IMR-90 (cell line): ENCODE data around the gene ZC3H7B. TPM values are rescaled to one million over a fixed set of nuclear protein-coding genes. Genes with fewer than 3 reads are reported as not detected.

Experiments used
- ATAC-seq: fragments of 200-7000 bp; cut with Tn5 transposase; 2 replicates; pipeline ENCODE4 v1.9.1; 2020; ENCODE audit warnings: low read depth, mild to moderate bottlenecking, moderate library complexity
- BruUV-seq: library from RNA; stranded (reverse); fragments of 400-500 nt; replicated peaks from 2 replicates; lab custom pipeline; 2021; lab: Mats Ljungman, UMichigan
- CTCF ChIA-PET: fragments of 300-600 bp; formaldehyde crosslinking; extraction: SDS; loops from one replicate; lab custom pipeline; 2021; ENCODE audit warnings: antibody characterized with exemption; lab: Yijun Ruan, JAX
- POLR2A ChIA-PET: fragments of 300-600 bp; sonication (Branson Sonifier 250); formaldehyde crosslinking; loops from one replicate; lab custom pipeline; 2022; ENCODE audit warnings: antibody characterized with exemption; ENCODE audit not compliant: unreplicated experiment; lab: Charles Lee
- DNase-seq: peaks from one replicate; pipeline ENCODE4 v3.0.0; 2013
- H2AFZ ChIP-seq: replicated peaks from 2 replicates; pipeline ENCODE3; 2013; ENCODE audit warnings: low read length, mild to moderate bottlenecking; ENCODE audit not compliant: poor library complexity
- H2AK5ac ChIP-seq: 2 replicates; pipeline ENCODE4 v1.6.1; 2013; ENCODE audit warnings: low read depth, low read length, inconsistent platforms
- H2AK9ac ChIP-seq: replicated peaks from 2 replicates; pipeline ENCODE3; 2013; ENCODE audit warnings: mild to moderate bottlenecking, low read depth, low read length, moderate library complexity; ENCODE audit not compliant: poor library complexity
- H2BK120ac ChIP-seq: 2 replicates; pipeline ENCODE4 v1.6.1; 2013; ENCODE audit warnings: low read depth, low read length, inconsistent platforms
- H2BK15ac ChIP-seq: 3 replicates; pipeline ENCODE4 v1.6.1; 2013; ENCODE audit warnings: low read depth, low read length, inconsistent platforms
- H2BK20ac ChIP-seq: 2 replicates; pipeline ENCODE4 v1.6.1; 2013; ENCODE audit warnings: low read depth, mild to moderate bottlenecking, inconsistent platforms, low read length, moderate library complexity
- H2BK5ac ChIP-seq: 2 replicates; pipeline ENCODE4 v1.6.1; 2013; ENCODE audit warnings: mild to moderate bottlenecking, low read depth, low read length, inconsistent platforms; ENCODE audit not compliant: poor library complexity, severe bottlenecking
- H3K14ac ChIP-seq: replicated peaks from 2 replicates; pipeline ENCODE4 v1.6.1; 2013; ENCODE audit warnings: low read depth, low read length, inconsistent platforms
- H3K18ac ChIP-seq: 2 replicates; pipeline ENCODE4 v1.6.1; 2013; ENCODE audit warnings: low read depth, low read length, control low read depth
- H3K23ac ChIP-seq: 2 replicates; pipeline ENCODE4 v1.6.1; 2013; ENCODE audit warnings: low read depth, low read length, inconsistent platforms
- H3K27ac ChIP-seq: 2 replicates; pipeline ENCODE4 v1.5.1; 2013; ENCODE audit warnings: mild to moderate bottlenecking, control low read depth, low read length; ENCODE audit not compliant: insufficient read depth
- H3K27me3 ChIP-seq: 2 replicates; pipeline ENCODE4 v1.6.1; 2013; ENCODE audit warnings: low read length; ENCODE audit not compliant: control insufficient read depth, insufficient read depth
- H3K36me3 ChIP-seq: 2 replicates; pipeline ENCODE4 v1.6.1; 2013; ENCODE audit warnings: low read length, mixed read lengths; ENCODE audit not compliant: control insufficient read depth, insufficient read depth
- H3K4ac ChIP-seq: 2 replicates; pipeline ENCODE4 v1.6.1; 2013; ENCODE audit warnings: low read depth, low read length, inconsistent platforms
- H3K4me1 ChIP-seq: 2 replicates; pipeline ENCODE4 v1.6.1; 2013; ENCODE audit warnings: low read length, mixed read lengths; ENCODE audit not compliant: control insufficient read depth, insufficient read depth
- H3K4me2 ChIP-seq: 2 replicates; pipeline ENCODE4 v1.6.1; 2013; ENCODE audit warnings: low read depth, mild to moderate bottlenecking, control low read depth, low read length, moderate library complexity
- H3K4me3 ChIP-seq: 2 replicates; pipeline ENCODE4 v1.5.1; 2013; ENCODE audit warnings: low read depth, mild to moderate bottlenecking, control low read depth, low read length, moderate library complexity; ENCODE audit not compliant: insufficient read depth
- H3K56ac ChIP-seq: 2 replicates; pipeline ENCODE4 v1.6.1; 2013; ENCODE audit warnings: low read length, inconsistent platforms; ENCODE audit not compliant: insufficient read depth; ENCODE audit errors: extremely low read depth
- H3K79me1 ChIP-seq, 2 experiments: 2 replicates each; pipeline ENCODE4 v1.6.1; 2013; ENCODE audit warnings: low read length in 2 of 2, inconsistent platforms in 1 of 2, low read depth in 1 of 2
- H3K9ac ChIP-seq: 2 replicates; pipeline ENCODE4 v1.6.1; 2013; ENCODE audit warnings: low read depth, low read length, control low read depth
- H3K9me1 ChIP-seq: 2 replicates; pipeline ENCODE4 v1.6.1; 2013; ENCODE audit warnings: low read length, inconsistent platforms; ENCODE audit not compliant: insufficient read depth
- H3K9me3 ChIP-seq: 2 replicates; pipeline ENCODE4 v1.6.1; 2013; ENCODE audit warnings: low read length; ENCODE audit not compliant: control insufficient read depth, insufficient read depth
- H4K20me1 ChIP-seq: 2 replicates; pipeline ENCODE4 v1.6.1; 2013; ENCODE audit warnings: low read length, inconsistent platforms; ENCODE audit not compliant: insufficient read depth
- H4K5ac ChIP-seq: 2 replicates; pipeline ENCODE4 v1.6.1; 2013; ENCODE audit warnings: mild to moderate bottlenecking, low read depth, low read length, control low read depth
- H4K8ac ChIP-seq, 2 experiments: 2 replicates each; pipeline ENCODE4 v1.6.1; 2013; ENCODE audit warnings: low read depth in 2 of 2, low read length in 2 of 2, control low read depth in 1 of 2, inconsistent platforms in 1 of 2
- H4K91ac ChIP-seq: 2 replicates; pipeline ENCODE4 v1.6.1; 2013; ENCODE audit warnings: low read depth, low read length, inconsistent platforms; ENCODE audit not compliant: insufficient read depth
- BHLHE40 ChIP-seq: fragments of 150-350 bp; IDR thresholded peaks from 2 replicates; pipeline ENCODE4 v1.6.1; 2016; ENCODE audit warnings: mild to moderate bottlenecking, low read depth, low read length
- CHD1 ChIP-seq: IDR thresholded peaks from 2 replicates; pipeline ENCODE4 v1.6.1; 2012; ENCODE audit warnings: low read depth, low read length, improper control_type of control experiment
- FOS ChIP-seq: fragments of 150-350 bp; IDR thresholded peaks from 2 replicates; pipeline ENCODE4 v1.6.1; 2016; ENCODE audit warnings: low read depth, low read length
- MAFK ChIP-seq: IDR thresholded peaks from 2 replicates; pipeline ENCODE4 v1.6.1; 2012; ENCODE audit warnings: low read depth, low read length, improper control_type of control experiment
- NFE2L2 ChIP-seq: fragments of 150-350 bp; IDR thresholded peaks from 2 replicates; pipeline ENCODE4 v1.6.1; 2016; ENCODE audit warnings: low read depth, mild to moderate bottlenecking, low read length
- POLR2A ChIP-seq: IDR thresholded peaks from 2 replicates; pipeline ENCODE4 v1.6.1; 2012; ENCODE audit warnings: mild to moderate bottlenecking, low read depth, low read length
- RAD21 ChIP-seq: IDR thresholded peaks from 2 replicates; pipeline ENCODE4 v1.6.1; 2012; ENCODE audit warnings: low read length, improper control_type of control experiment
- RCOR1 ChIP-seq: IDR thresholded peaks from 2 replicates; pipeline ENCODE4 v1.6.1; 2012; ENCODE audit warnings: mild to moderate bottlenecking, low read length, improper control_type of control experiment; ENCODE audit not compliant: insufficient replicate concordance
- RFX5 ChIP-seq: IDR thresholded peaks from 2 replicates; pipeline ENCODE4 v1.8.0; 2012; ENCODE audit warnings: low read depth, mild to moderate bottlenecking, low read length, moderate library complexity
- SMC3 ChIP-seq: fragments of 150-350 bp; IDR thresholded peaks from 2 replicates; pipeline ENCODE4 v1.6.1; 2016; ENCODE audit warnings: low read depth, mild to moderate bottlenecking, antibody characterized with exemption, low read length, moderate library complexity
- WGBS, 2 experiments: methylation state at CpG; one replicate each; pipeline versions ENCODE4 v1.1.5 to v1.1.7; 2013; ENCODE audit warnings: missing lambda C conversion rate in 2 of 2; ENCODE audit not compliant: insufficient read length in 1 of 2; ENCODE audit errors: extremely low coverage in 2 of 2; 5-methylcytosine and 5-hydroxymethylcytosine counted together
- dilution Hi-C: fragments of 300-500 bp; cut with HindIII; formaldehyde crosslinking; loops from one replicate; pipeline ENCODE4 v1.14.3; 2018; ENCODE audit warnings: low sequenced_read_pairs; ENCODE audit not compliant: unreplicated experiment
- in situ Hi-C: fragments of 300-500 bp; cut with MboI; formaldehyde crosslinking; loops from 3 replicates; pipeline ENCODE4 v1.14.3; 2019; ENCODE audit warnings: low sequenced_read_pairs, inconsistent platforms, mixed read lengths
- intact Hi-C: fragments of 100-400 bp; cut with micrococcal nuclease; formaldehyde crosslinking; loops from 2 replicates; pipeline ENCODE4 v1.10.0; 2022
- polyA plus RNA-seq, 3 experiments: library from polyadenylated mRNA; depleted of rRNA; stranded (reverse); fragments of >200 nt; gene quantifications; 2 replicates each; pipeline ENCODE4 v1.2.3, GENCODE V29; 2012; ENCODE audit warnings: low replicate concordance in 1 of 3
- total RNA-seq: library from RNA; depleted of rRNA; stranded (reverse); fragments of >200 nt; gene quantifications from 2 replicates; pipeline ENCODE4 v1.2.3, GENCODE V29; 2012
- TF ChIP-seq, protein P1 (sequence below): fragments of 150-350 bp; IDR thresholded peaks from 2 replicates; pipeline ENCODE4 v1.6.1; 2016; ENCODE audit warnings: low read depth, mild to moderate bottlenecking, low read length, moderate library complexity, borderline replicate concordance
- TF ChIP-seq, protein P2 (sequence below): fragments of 150-350 bp; IDR thresholded peaks from 2 replicates; pipeline ENCODE4 v1.6.1; 2017; ENCODE audit warnings: mild to moderate bottlenecking, antibody characterized with exemption, low read length, low read depth

Gene ZC3H7B
- total and polyA plus RNA-seq, 2 of the 4 experiments (the other 2 are of a cell fraction): 37.6 to 72.3 TPM

DNA sequence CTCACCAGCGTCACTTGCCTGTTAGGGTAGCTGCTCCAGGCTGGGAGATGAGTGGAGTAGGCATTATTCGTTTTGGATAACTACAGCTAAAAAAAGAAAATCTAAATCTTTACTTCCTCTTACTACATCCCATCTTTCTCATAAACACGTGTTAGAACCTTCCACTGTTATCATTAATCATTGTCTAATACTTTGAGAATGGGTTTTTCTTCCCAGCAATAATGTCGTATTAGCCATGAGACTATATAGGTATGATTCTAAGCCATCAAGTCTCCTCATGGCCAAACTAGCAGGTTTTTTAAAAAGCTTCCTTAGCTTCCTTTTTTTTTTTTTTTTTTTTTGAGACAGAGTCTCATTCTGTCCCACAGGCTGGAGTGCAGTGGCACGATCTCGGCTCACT is 76.5 kb downstream of the ZC3H7B start:
- ATAC-seq (no peak), DNase-seq (no peak)
- no peaks in the 10 kb centered on the region for H4K20me1 ChIP-seq
- no peaks in the 10 kb centered on the region for H3K36me3 ChIP-seq
- no peak overlapping the region; a peak in 1 of 4 replicates for H4K8ac ChIP-seq
- H3K4me1 ChIP-seq: peaks cover 6% of the 10 kb centered on the region
- no peak overlapping the region for H2BK120ac ChIP-seq
- no peak overlapping the region for H3K27ac ChIP-seq
- H3K9me1 ChIP-seq: peaks cover 3% of the 10 kb centered on the region; the same call in 1 of the 2 replicates
- no peak overlapping the region for H3K9ac ChIP-seq
- no peaks in the 10 kb centered on the region for H3K9me3 ChIP-seq
- peak overlapping the region; percentile 35 for H2AFZ ChIP-seq
- H2AK5ac ChIP-seq: no peak overlapping the region
- no TSS peak for BruUV-seq
- no peak overlapping the region for H2BK5ac ChIP-seq
- intact Hi-C loops (no loop called here), in situ Hi-C loops (no loop called here), dilution Hi-C loops (no loop called here)
- no peaks in the 10 kb centered on the region for H3K27me3 ChIP-seq
- no peak overlapping the region for H3K4me3 ChIP-seq
- H2BK15ac ChIP-seq: no peak overlapping the region
- no peak overlapping the region for H2BK20ac ChIP-seq
- peak overlapping the region; percentile 15; the same call in 1 of the 2 replicates for H3K4me2 ChIP-seq
- no peak overlapping the region for H4K91ac ChIP-seq
- ChIA-PET POLR2A (no interaction called here), CTCF (interaction anchor here (0.6 kb wide), 2 partner anchors 139 to 449 kb away, joined by 3 to 8 read pairs; no protein-coding TSS in a partner anchor)
- H3K23ac ChIP-seq: peak overlapping the region; percentile 7; the same call in 1 of the 2 replicates
- H3K79me1 ChIP-seq: peaks cover 0 to 8% of the 10 kb centered on the region in 2 experiments; a peak in 2 of 4 replicates
- no peak overlapping the region; the same call in 1 of the 2 replicates for H3K14ac ChIP-seq
- no peak overlapping the region for H2AK9ac ChIP-seq
- H3K56ac ChIP-seq: no peak overlapping the region
- no peak overlapping the region for H4K5ac ChIP-seq
- H3K18ac ChIP-seq: no peak overlapping the region
- H3K4ac ChIP-seq: no peak overlapping the region
- TF ChIP-seq RAD21 (no peak), FOS (no peak), POLR2A (no peak), BHLHE40 (no peak), SMC3 (no peak), CHD1 (no peak), NFE2L2 (no peak), RCOR1 (no peak), RFX5 (no peak), MAFK (no peak)
- TF ChIP-seq, protein P1, sequence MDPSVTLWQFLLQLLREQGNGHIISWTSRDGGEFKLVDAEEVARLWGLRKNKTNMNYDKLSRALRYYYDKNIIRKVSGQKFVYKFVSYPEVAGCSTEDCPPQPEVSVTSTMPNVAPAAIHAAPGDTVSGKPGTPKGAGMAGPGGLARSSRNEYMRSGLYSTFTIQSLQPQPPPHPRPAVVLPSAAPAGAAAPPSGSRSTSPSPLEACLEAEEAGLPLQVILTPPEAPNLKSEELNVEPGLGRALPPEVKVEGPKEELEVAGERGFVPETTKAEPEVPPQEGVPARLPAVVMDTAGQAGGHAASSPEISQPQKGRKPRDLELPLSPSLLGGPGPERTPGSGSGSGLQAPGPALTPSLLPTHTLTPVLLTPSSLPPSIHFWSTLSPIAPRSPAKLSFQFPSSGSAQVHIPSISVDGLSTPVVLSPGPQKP: no peak
- TF ChIP-seq, protein P2, sequence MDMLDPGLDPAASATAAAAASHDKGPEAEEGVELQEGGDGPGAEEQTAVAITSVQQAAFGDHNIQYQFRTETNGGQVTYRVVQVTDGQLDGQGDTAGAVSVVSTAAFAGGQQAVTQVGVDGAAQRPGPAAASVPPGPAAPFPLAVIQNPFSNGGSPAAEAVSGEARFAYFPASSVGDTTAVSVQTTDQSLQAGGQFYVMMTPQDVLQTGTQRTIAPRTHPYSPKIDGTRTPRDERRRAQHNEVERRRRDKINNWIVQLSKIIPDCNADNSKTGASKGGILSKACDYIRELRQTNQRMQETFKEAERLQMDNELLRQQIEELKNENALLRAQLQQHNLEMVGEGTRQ: no peak
- 100% methylated on average over 1 of the region's 6 CpGs; no CpG with 5 or more reads in 1 of the 2 experiments for WGBS, 2 experiments
